ENCODE data around the gene CCR4.

- TF ChIP-seq POLR2A (IDR thresholded peaks at IDR 0.05) (no peak), POLR2AphosphoS5 (IDR thresholded peaks at IDR 0.05) (no peak)
- TF ChIP-seq, protein P1, sequence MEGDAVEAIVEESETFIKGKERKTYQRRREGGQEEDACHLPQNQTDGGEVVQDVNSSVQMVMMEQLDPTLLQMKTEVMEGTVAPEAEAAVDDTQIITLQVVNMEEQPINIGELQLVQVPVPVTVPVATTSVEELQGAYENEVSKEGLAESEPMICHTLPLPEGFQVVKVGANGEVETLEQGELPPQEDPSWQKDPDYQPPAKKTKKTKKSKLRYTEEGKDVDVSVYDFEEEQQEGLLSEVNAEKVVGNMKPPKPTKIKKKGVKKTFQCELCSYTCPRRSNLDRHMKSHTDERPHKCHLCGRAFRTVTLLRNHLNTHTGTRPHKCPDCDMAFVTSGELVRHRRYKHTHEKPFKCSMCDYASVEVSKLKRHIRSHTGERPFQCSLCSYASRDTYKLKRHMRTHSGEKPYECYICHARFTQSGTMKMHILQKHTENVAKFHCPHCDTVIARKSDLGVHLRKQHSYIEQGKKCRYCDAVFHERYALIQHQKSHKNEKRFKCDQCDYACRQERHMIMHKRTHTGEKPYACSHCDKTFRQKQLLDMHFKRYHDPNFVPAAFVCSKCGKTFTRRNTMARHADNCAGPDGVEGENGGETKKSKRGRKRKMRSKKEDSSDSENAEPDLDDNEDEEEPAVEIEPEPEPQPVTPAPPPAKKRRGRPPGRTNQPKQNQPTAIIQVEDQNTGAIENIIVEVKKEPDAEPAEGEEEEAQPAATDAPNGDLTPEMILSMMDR (IDR thresholded peaks at IDR 0.05): no peak
These were observed 31.5 kb upstream of the CCR4 start for GRCh38 chr3:32919920-32920319.

All from prostate gland (tissue), 2 donors.